Neuronal stem cell (in vitro differentiated cells): ENCODE results near the gene CTTNBP2.

Source experiments
- DNase-seq: peaks from one replicate; pipeline ENCODE4 v3.0.0-alpha.2; 2013; ENCODE audit warnings: low spot score
- H2AFZ ChIP-seq: one replicate; pipeline ENCODE4 v1.6.1; 2013; ENCODE audit warnings: mild to moderate bottlenecking, low read length, inconsistent platforms
- H2AK5ac ChIP-seq: 2 replicates; pipeline ENCODE4 v1.6.1; 2013; ENCODE audit warnings: low read depth, mild to moderate bottlenecking, inconsistent platforms, low read length, moderate library complexity, mixed read lengths
- H2BK120ac ChIP-seq: 2 replicates; pipeline ENCODE4 v1.6.1; 2013; ENCODE audit warnings: low read depth, mild to moderate bottlenecking, inconsistent platforms, low read length, moderate library complexity, mixed read lengths
- H2BK12ac ChIP-seq: one replicate; pipeline ENCODE4 v1.6.1; 2013; ENCODE audit warnings: low read length, inconsistent platforms
- H2BK15ac ChIP-seq: 2 replicates; pipeline ENCODE4 v1.6.1; 2013; ENCODE audit warnings: mild to moderate bottlenecking, low read length, inconsistent platforms, mixed read lengths
- H2BK5ac ChIP-seq: one replicate; pipeline ENCODE4 v1.6.1; 2013; ENCODE audit warnings: inconsistent platforms, mild to moderate bottlenecking, low read length, moderate library complexity
- H3K14ac ChIP-seq: one replicate; pipeline ENCODE4 v1.6.1; 2013; ENCODE audit warnings: low read length, inconsistent platforms
- H3K18ac ChIP-seq: 2 replicates; pipeline ENCODE4 v1.6.1; 2013; ENCODE audit warnings: low read length, inconsistent platforms
- H3K23ac ChIP-seq: 2 replicates; pipeline ENCODE4 v1.6.1; 2013; ENCODE audit warnings: low read depth, mild to moderate bottlenecking, mixed read lengths, low read length, inconsistent platforms; ENCODE audit not compliant: poor library complexity
- H3K27ac ChIP-seq: replicated peaks from 3 replicates; pipeline ENCODE4 v1.5.1; 2013; ENCODE audit warnings: low read length, inconsistent platforms
- H3K27me3 ChIP-seq, 3 experiments: 2 replicates each; pipeline ENCODE4 v1.6.1; 2013; ENCODE audit warnings: low read length in 3 of 3, mild to moderate bottlenecking in 2 of 3, inconsistent platforms in 1 of 3, low read depth in 1 of 3, mixed read lengths in 1 of 3, moderate library complexity in 1 of 3; ENCODE audit not compliant: control insufficient read depth in 3 of 3, insufficient read depth in 3 of 3
- H3K36me3 ChIP-seq, 2 donors: replicated peaks in 1 of 2; 2 replicates each; pipeline ENCODE4 v1.6.1; 2013; ENCODE audit warnings: low read length in 2 of 2; ENCODE audit not compliant: control insufficient read depth in 2 of 2, insufficient read depth in 2 of 2
- H3K4ac ChIP-seq: 2 replicates; pipeline ENCODE4 v1.6.1; 2013; ENCODE audit warnings: inconsistent platforms, mild to moderate bottlenecking, low read length, moderate library complexity
- H3K4me1 ChIP-seq, 2 donors: 1 replicate in 1 of 2; 2 replicates in 1 of 2; pipeline ENCODE4 v1.6.1; 2013; ENCODE audit warnings: low read length in 2 of 2, low read depth in 1 of 2; ENCODE audit not compliant: control insufficient read depth in 2 of 2, insufficient read depth in 1 of 2
- H3K4me2 ChIP-seq: one replicate; pipeline ENCODE4 v1.6.1; 2013; ENCODE audit warnings: mild to moderate bottlenecking, low read length, inconsistent platforms; ENCODE audit not compliant: insufficient read depth, poor library complexity, severe bottlenecking
- H3K4me3 ChIP-seq, 2 donors: 2 replicates each; pipeline ENCODE4 v1.5.1; 2013; ENCODE audit warnings: low read length in 2 of 2, mild to moderate bottlenecking in 2 of 2, inconsistent platforms in 1 of 2, moderate library complexity in 1 of 2
- H3K79me1 ChIP-seq: one replicate; pipeline ENCODE4 v1.6.1; 2013; ENCODE audit warnings: low read depth, mild to moderate bottlenecking, inconsistent platforms, low read length, moderate library complexity
- H3K9ac ChIP-seq: one replicate; pipeline ENCODE4 v1.6.1; 2013; ENCODE audit warnings: mild to moderate bottlenecking, low read depth, low read length, inconsistent platforms; ENCODE audit not compliant: poor library complexity
- H3K9me3 ChIP-seq, 2 donors: replicated peaks in 1 of 2; 2 replicates each; pipeline versions ENCODE3 to v1.6.1; 2013; ENCODE audit warnings: low read length in 2 of 2, mild to moderate bottlenecking in 2 of 2, inconsistent platforms in 1 of 2, low read depth in 1 of 2, mixed read lengths in 1 of 2, moderate library complexity in 1 of 2; ENCODE audit not compliant: control insufficient read depth in 2 of 2, insufficient read depth in 1 of 2
- H4K8ac ChIP-seq: one replicate; pipeline ENCODE4 v1.6.1; 2013; ENCODE audit warnings: low read depth, mild to moderate bottlenecking, inconsistent platforms, low read length, moderate library complexity
- H4K91ac ChIP-seq: one replicate; pipeline ENCODE4 v1.6.1; 2013; ENCODE audit warnings: low read length, low read depth, mild to moderate bottlenecking, inconsistent platforms; ENCODE audit not compliant: poor library complexity
- WGBS, 2 donors: extraction: QIAGEN DNeasy Blood & Tissue Kit; methylation state at CpG; one replicate each; pipeline ENCODE4 v1.1.7; 2013; ENCODE audit warnings: missing lambda C conversion rate in 2 of 2, mixed read lengths in 1 of 2; ENCODE audit not compliant: insufficient read length in 2 of 2, insufficient replicate concordance in 1 of 2; ENCODE audit errors: extremely low coverage in 2 of 2; 5-methylcytosine and 5-hydroxymethylcytosine counted together

Gene CTTNBP2

GRCh38 chr7:117661328-117661727 is 211.9 kb downstream of the CTTNBP2 start:
- Histone ChIP-seq H3K23ac (no peak overlapping the region), H2BK15ac (no peak overlapping the region), H4K8ac (no peak overlapping the region), H3K36me3 (no peaks in the 10 kb centered on the region), H3K18ac (no peak overlapping the region), H3K9me3 (no peaks in the 10 kb centered on the region), H3K27me3 (no peaks in the 10 kb centered on the region), H3K79me1 (no peaks in the 10 kb centered on the region), H3K4me1 (no peaks in the 10 kb centered on the region), H3K4me3 (no peak overlapping the region), H2BK12ac (no peak overlapping the region), H2AFZ (no peak overlapping the region), H3K14ac (no peak overlapping the region), H3K9ac (no peak overlapping the region), H4K91ac (no peak overlapping the region), H2BK120ac (no peak overlapping the region), H3K27ac (no peak overlapping the region), H3K4me2 (no peak overlapping the region), H3K4ac (no peak overlapping the region), H2AK5ac (no peak overlapping the region), H2BK5ac (no peak overlapping the region)
- WGBS, 2 donors, result no CpG with 5 or more reads among the region's 2 CpGs
- no peak for DNase-seq
